Activated B cell treated with CpG ODN at 0.5 μM for 24 hours (primary cell): Measurements from ENCODE around the gene MIA. TPM values are rescaled to one million over a fixed set of nuclear protein-coding genes. Genes with fewer than 3 reads are reported as not detected.
"Not testable (repeated sequence)": the region's sequence is repeated elsewhere in the genome, so short reads cannot be mapped to it uniquely, and the experiment has no call there.

Experiments
- ATAC-seq: fragments of 200-7000 bp; cut with Tn5 transposase; one replicate; pipeline ENCODE4 v1.10.0; 2021; ENCODE audit warnings: low read depth, mild to moderate bottlenecking, moderate library complexity
- CTCF ChIA-PET: fragments of 350-600 bp; sonication (Branson Sonifier 250); formaldehyde crosslinking; loops from one replicate; lab custom pipeline; 2021; ENCODE audit warnings: antibody characterized with exemption; lab: Charles Lee
- POLR2A ChIA-PET: fragments of 350-600 bp; sonication (Branson Sonifier 250); formaldehyde crosslinking; loops from one replicate; lab custom pipeline; 2021; ENCODE audit warnings: antibody characterized with exemption; lab: Charles Lee
- DNase-seq: peaks from one replicate; pipeline ENCODE4 v3.0.0; 2022
- H3K27ac Mint-ChIP-seq: one replicate; pipeline ENCODE4 v1.8.0; 2020; ENCODE audit warnings: mixed read lengths
- H3K27me3 Mint-ChIP-seq: one replicate; pipeline ENCODE4 v1.8.0; 2021; ENCODE audit warnings: mixed read lengths
- H3K36me3 Mint-ChIP-seq: one replicate; pipeline ENCODE4 v1.8.0; 2021; ENCODE audit warnings: low read depth, mixed read lengths
- H3K4me1 Mint-ChIP-seq: one replicate; pipeline ENCODE4 v1.8.0; 2021; ENCODE audit warnings: mixed read lengths
- H3K4me3 Mint-ChIP-seq: one replicate; pipeline ENCODE4 v1.8.0; 2020; ENCODE audit warnings: mild to moderate bottlenecking, mixed read lengths
- H3K9me3 Mint-ChIP-seq: one replicate; pipeline ENCODE4 v1.8.0; 2020; ENCODE audit warnings: mixed read lengths
- intact Hi-C: fragments of 100-400 bp; cut with micrococcal nuclease; formaldehyde crosslinking; loops from one replicate; pipeline ENCODE4 v1.15.1; 2024
- total RNA-seq: library from RNA; stranded (reverse); gene quantifications from 2 replicates; pipeline ENCODE4 v1.2.3, GENCODE V29; 2022

MIA gene
- total RNA-seq, 1 donor from 2014 or later = 1.4 TPM

DNA sequence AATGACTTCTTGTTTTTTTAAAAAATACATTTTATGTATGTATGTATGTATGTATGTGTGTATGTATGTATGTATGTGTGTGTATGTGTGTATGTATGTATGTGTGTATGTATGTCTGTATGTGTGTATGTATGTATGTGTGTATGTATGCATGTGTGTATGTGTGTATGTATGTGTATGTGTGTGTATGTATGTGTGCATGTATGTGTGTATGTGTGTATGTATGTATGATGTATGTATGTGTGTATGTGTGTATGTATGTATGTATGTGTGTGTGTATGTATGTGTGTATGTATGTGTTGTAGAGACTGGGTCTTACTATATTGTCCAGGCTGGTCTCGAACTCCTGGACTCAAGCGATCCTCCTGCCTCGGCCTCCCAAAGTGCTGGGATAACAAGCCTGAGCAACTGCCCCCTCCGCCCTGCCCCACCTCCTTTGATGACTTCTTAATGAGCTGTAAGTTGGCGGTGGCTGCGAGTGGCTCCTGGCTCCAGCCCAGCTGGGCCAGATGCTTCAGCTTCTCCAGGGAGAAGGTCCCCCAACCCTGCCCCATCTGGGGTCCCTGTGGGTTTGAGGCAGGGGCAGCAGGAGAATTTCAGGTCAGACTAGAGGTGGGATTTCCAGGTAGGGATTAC lies 50.3 kb downstream of the MIA start:
- CTCF ChIA-PET, DNase-seq, H3K9me3 Mint-ChIP-seq, ATAC-seq, H3K27ac Mint-ChIP-seq, intact Hi-C loops, H3K4me3 Mint-ChIP-seq, POLR2A ChIA-PET, H3K27me3 Mint-ChIP-seq: not testable (repeated sequence)
- Mint-ChIP-seq H3K4me1 (peaks cover 12% of the 10 kb centered on the region), H3K36me3 (peaks cover 17% of the 10 kb centered on the region)

GRCh38 chr19:40826312-40826698 lies 51.0 kb downstream of the MIA start:
- ATAC-seq, H3K4me3 Mint-ChIP-seq, intact Hi-C loops, H3K9me3 Mint-ChIP-seq, DNase-seq, H3K27ac Mint-ChIP-seq, CTCF ChIA-PET, POLR2A ChIA-PET, H3K27me3 Mint-ChIP-seq: not testable (repeated sequence)
- peaks cover 17% of the 10 kb centered on the region for H3K36me3 Mint-ChIP-seq
- peaks cover 12% of the 10 kb centered on the region for H3K4me1 Mint-ChIP-seq

- peaks cover 12% of the 10 kb centered on the region for H3K4me1 Mint-ChIP-seq
- H3K9me3 Mint-ChIP-seq, H3K27ac Mint-ChIP-seq, ATAC-seq, CTCF ChIA-PET, H3K27me3 Mint-ChIP-seq, H3K4me3 Mint-ChIP-seq, POLR2A ChIA-PET, DNase-seq, intact Hi-C loops: not testable (repeated sequence)
- peaks cover 17% of the 10 kb centered on the region for H3K36me3 Mint-ChIP-seq
Observed at GRCh38 chr19:40826699-40827385, 51.5 kb downstream of the MIA start.

Other genes starting within 250 kb of the MIA start
- gene SHKBP1, start 198.6 kb upstream of the MIA start, total RNA-seq = 184 and 213 TPM in 2 replicates
- gene LTBP4, start 174.2 kb upstream of the MIA start, total RNA-seq = 57.2 and 75.1 TPM in 2 replicates
- 4.4 and 11.8 TPM in 2 replicates for gene NUMBL, start 84.9 kb upstream of the MIA start, total RNA-seq
- 34.4 and 38.5 TPM in 2 replicates for gene COQ8B, start 58.6 kb upstream of the MIA start, total RNA-seq
- 13.0 and 13.3 TPM in 2 replicates for gene ITPKC, start 58.4 kb upstream of the MIA start, total RNA-seq
- gene ACTMAP, start 25.0 kb upstream of the MIA start, total RNA-seq = 8.5 and 12.7 TPM in 2 replicates
- 138 TPM in 2 replicates for gene SNRPA, start 24.3 kb upstream of the MIA start, total RNA-seq
- 90.6 and 98.1 TPM in 2 replicates for gene RAB4B, start 2.7 kb downstream of the MIA start, total RNA-seq
- gene EGLN2, start 23.7 kb downstream of the MIA start, total RNA-seq = 136 and 147 TPM in 2 replicates
- gene CYP2A6, start 74.9 kb downstream of the MIA start, total RNA-seq = not detected in 2 replicates
- gene CYP2A7, start 106.7 kb downstream of the MIA start, total RNA-seq = not detected in 2 replicates
- gene CYP2B6, start 215.8 kb downstream of the MIA start, total RNA-seq = not detected in 2 replicates